HG02571 (cell line): ENCODE data around the gene HSD3B2.
"Not testable (repeated sequence)": the region's sequence is repeated elsewhere in the genome, so short reads cannot be mapped to it uniquely, and the experiment has no call there.

Experiments used
- ATAC-seq: cut with Tn5 transposase; IDR thresholded peaks from one replicate; pipeline ENCODE4 v1.9.1; 2021; ENCODE audit warnings: mild to moderate bottlenecking, moderate library complexity; ENCODE audit not compliant: unreplicated experiment

HSD3B2 gene

DNA sequence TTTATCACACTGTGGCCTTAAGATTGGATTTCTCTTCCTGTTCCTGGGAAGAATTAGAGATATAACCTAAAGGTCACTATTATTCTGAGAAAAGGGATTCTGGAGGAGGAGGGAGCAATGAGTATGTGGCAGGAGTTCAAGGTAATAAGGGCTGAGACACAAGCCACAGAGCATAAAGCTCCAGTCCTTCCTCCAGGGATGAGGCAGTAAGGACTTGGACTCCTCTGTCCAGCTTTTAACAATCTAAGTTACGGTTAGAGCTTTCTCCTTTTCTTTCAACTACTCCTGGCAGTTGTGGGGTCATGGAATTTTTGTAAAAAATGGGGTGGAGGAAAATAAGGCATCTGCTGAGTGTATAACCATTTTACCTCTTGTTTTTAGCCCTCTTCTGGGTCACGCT, at the start of gene HSD3B2:
HSD3B2 (plus strand) TSS at position 201 of the 400 bp plus-strand sequence. CDS start 270 bp downstream, outside the sequence.
- no peak for ATAC-seq

- no peak for ATAC-seq
Observed at GRCh38 chr1:119366424-119366823, 48.5 kb upstream of the HSD3B2 start.

- ATAC-seq: no peak
Observed at GRCh38 chr1:119367432-119368124, 47.4 kb upstream of the HSD3B2 start.

GRCh38 chr1:119368554-119368953, 46.4 kb upstream of the HSD3B2 start, which contains the start of gene HAO2:
Gene HAO2 (plus strand): TSS chr1:119368785. CDS start chr1:119381086, 12,301 bp downstream.
- no peak for ATAC-seq

DNA sequence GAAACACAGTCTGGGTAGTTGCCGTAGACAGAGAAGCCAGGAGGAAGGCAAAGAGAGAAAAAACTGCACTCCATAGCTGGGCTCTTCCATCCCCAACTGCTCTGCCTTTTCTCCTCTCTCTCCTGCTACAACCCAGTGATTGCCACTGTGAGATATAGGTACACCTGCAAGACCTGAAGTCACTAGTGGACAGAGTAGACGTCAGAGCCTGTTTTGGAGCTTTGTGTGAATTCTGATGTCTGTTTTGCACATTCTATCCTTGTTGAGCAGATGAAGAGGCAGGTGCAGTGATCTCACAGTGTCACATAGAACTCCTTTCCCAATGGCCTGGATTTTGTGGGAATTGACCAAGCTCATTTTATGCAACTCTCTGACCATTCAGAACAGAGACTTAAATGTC, 44.2 kb upstream of the HSD3B2 start:
- no peak for ATAC-seq

- ATAC-seq: no peak
Observed at GRCh38 chr1:119371815-119372214, 43.1 kb upstream of the HSD3B2 start.

DNA sequence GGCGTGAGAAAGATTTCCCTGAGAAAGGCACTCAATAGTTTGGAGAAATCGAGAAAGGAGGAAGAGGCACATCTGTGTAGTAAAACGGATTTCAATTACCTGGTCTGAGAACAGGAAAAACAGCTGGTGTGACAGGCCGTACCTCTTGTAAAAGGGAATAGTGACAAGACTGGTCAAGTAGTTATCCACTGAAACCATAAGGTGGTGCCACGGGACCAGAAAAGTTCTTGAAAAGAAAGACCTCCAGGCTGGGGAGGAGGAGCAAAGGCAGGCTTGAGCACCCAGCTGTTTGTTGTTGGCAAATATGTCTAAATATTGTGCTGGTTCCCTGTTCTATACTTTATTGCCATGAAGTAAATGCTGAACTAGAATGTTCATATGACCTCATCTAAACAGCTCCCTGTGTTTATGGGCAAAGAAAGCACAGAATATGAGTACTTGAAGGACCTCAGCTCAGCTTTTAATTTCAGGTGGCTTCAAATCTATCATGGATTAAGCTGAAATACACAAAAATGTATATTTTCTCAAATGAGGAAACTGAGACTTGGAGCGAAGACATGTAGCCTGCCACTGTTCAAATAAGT, 42.4 kb upstream of the HSD3B2 start:
- ATAC-seq: peak; percentile 73

- no peak for ATAC-seq
Observed at GRCh38 chr1:119373465-119373864, 41.5 kb upstream of the HSD3B2 start.

- ATAC-seq: no peak
Observed at GRCh38 chr1:119374208-119374874, 40.6 kb upstream of the HSD3B2 start.

DNA sequence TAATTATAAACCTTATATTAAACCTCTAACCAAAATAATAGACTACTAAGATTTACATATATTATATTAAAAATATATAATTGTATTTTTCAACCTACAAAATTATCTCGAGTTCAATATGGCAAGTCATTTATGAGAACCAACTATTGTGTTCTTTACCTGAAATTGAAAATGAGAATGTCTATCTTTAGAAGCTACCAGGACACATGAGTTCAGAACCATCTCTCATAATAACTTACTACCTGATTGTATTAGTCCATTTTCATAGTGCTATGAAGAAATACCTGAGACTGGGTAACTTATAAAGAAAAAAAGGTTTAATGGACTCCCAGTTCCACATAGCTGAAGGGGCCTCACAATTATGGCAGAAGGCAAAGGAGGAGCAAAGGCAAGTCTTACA, 39.6 kb upstream of the HSD3B2 start:
- ATAC-seq: no peak

DNA sequence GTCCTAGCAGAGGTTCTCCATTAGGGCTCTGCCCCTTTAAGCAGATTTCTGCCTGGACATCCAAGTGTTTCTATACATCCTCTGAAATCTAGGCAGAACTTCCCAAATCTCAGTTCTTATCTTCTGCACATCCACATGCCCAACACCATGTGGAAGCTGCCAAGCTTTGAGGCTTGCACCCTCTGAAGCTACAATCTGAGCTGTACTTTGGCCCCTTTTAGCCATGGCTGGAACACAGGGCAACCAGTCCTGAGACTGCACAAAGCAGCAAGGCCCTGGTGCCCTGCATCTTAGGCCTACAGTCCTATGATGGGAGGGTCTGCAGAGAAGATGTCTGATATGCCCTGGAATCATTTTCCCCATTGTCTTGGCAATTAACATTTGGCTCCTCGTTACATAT, 38.4 kb upstream of the HSD3B2 start:
- no peak for ATAC-seq

DNA sequence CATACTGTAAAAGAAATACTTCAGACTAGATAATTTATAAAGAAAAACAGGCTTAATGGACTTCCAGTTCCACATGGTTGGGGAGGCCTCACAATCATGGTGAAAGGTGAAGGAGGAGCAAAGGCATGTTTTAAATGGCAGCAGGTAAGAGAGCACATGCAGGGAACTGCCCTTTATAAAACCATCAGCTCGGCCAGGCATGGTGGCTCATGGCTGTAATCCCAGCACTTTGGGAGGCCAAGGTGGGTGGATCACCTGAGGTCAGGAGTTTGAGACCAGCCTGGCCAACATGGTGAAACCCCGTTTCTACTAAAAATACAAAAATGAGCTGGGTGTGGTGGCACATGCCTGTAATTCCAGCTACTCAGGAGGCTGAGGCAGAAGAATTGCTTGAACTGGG, 37.4 kb upstream of the HSD3B2 start:
- ATAC-seq: not testable (repeated sequence)

DNA sequence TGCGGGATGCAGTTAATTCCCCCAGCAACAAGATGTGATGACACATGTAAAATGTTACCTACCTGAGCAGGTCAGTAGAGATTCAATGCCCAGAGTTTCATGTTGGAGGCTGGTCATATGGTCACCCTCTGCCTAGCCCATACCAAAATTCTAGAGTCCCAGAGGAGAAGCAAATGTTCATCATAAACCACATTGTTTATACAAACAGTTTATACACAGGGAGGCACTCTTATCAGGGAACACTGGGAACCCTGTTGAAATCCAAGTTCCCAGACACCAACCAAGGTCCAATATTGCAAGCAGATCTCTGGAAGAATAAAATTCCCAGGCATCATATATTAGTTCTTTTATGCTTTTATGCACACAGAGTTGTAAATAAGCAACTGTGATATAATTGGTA, 35.8 kb upstream of the HSD3B2 start:
- no peak for ATAC-seq

- ATAC-seq: no peak
Observed at GRCh38 chr1:119380304-119380703, 34.6 kb upstream of the HSD3B2 start.

- no peak for ATAC-seq
Observed at GRCh38 chr1:119380983-119381662, 33.8 kb upstream of the HSD3B2 start.

GRCh38 chr1:119384591-119384990, 30.4 kb upstream of the HSD3B2 start:
- no peak for ATAC-seq

DNA sequence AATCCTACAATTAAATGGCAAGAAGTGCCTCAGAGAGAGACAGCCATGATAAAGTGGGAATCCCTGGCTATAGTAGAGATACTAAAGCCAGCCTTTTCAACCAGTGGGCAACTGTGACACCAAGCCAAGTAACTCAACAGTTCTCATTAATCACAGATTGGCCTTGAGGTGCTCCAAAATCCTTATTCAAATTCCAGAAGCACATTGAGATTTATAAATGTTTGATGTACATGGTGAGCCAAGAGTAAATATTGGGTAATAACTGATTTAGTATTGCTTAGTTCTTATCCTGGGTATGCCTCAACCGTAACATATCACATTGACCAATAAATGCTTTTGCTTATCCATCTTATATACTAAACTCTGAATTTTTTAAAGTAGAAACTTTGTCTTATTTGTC, 29.3 kb upstream of the HSD3B2 start:
- ATAC-seq: no peak

GRCh38 chr1:119387858-119388257, 27.1 kb upstream of the HSD3B2 start:
- ATAC-seq: no peak

GRCh38 chr1:119388450-119388849, 26.5 kb upstream of the HSD3B2 start:
- ATAC-seq: no peak

- no peak for ATAC-seq
Observed at GRCh38 chr1:119390526-119390925, 24.4 kb upstream of the HSD3B2 start.

DNA sequence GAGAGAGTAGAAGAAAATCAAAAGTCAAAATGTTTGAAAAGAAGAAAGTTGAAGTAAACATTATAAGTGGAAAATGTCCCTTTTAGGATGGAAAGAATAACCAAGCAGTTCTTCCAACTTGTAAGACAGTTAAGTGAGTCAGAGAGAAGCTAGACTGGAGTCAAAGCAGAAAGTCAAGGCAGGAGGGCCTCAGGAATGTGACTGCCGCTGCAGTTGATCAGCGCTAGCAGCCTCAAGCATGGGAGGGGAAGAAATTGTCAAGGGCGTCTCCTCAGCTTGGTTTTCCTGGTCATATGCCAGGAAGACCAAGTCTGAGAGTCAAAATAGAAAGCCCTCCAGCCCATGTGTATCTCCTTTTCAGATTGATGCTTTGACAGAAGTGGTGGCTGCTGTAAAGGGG, 23.2 kb upstream of the HSD3B2 start:
- no peak for ATAC-seq

DNA sequence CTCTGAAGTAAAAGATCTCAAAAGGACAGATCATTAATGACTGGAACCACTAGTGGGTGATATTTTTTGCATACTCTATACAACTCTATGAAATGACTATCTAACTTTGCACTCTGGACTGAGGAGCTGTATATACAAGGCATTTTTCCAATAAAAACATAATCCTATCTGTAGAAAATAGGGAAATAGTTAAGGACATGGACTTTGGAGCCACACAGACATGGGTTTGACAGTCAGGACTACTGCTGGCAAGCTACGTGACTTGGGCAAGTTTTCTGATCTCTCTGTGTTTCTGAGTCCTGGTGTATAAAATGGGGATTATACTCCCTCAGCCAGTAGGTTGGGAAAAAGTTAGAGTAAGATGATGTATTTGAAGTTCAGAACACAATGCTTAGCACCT, 20.9 kb upstream of the HSD3B2 start:
- ATAC-seq: no peak
